HFF-Myc (cell line): ENCODE data around the gene KRTAP3-1.

Source experiments
- DNase-seq: peaks from one replicate; pipeline ENCODE4 v3.0.0-alpha.2; 2011; ENCODE audit warnings: low read depth; ENCODE audit errors: extremely low read depth
- H3K4me3 ChIP-seq: replicated peaks from 2 replicates; pipeline ENCODE4 v1.5.1; 2011; ENCODE audit warnings: low read depth, mild to moderate bottlenecking, control low read depth, low read length
- CTCF ChIP-seq: IDR thresholded peaks from 2 replicates; pipeline ENCODE4 v1.5.1; 2012; ENCODE audit warnings: mild to moderate bottlenecking, low read depth, low read length, control low read depth; ENCODE audit errors: missing control alignments

Gene KRTAP3-1

GRCh38 chr17:40975516-40975915, 33.4 kb downstream of the KRTAP3-1 start:
- no peak for TF ChIP-seq CTCF
- no peak for DNase-seq

GRCh38 chr17:40974366-40974765, 34.6 kb downstream of the KRTAP3-1 start:
- no peak overlapping the region for H3K4me3 ChIP-seq
- no peak for TF ChIP-seq CTCF
- DNase-seq: no peak

More at GRCh38 chr17:40975516-40975915, 33.4 kb downstream of the KRTAP3-1 start:
- H3K4me3 ChIP-seq: no peak overlapping the region

- TF ChIP-seq CTCF: no peak
- H3K4me3 ChIP-seq: no peak overlapping the region
These were observed 41.3 kb downstream of the KRTAP3-1 start for GRCh38 chr17:40967582-40967981.

GRCh38 chr17:40966848-40967247, 42.1 kb downstream of the KRTAP3-1 start, which contains the start of gene KRT39:
Gene KRT39 (minus strand): TSS chr17:40966948. CDS start chr17:40966856, 92 bp downstream.
- no peak for TF ChIP-seq CTCF
- no peak for DNase-seq
- no peak within 1 kb of the TSS for H3K4me3 ChIP-seq

More at GRCh38 chr17:40967582-40967981, 41.3 kb downstream of the KRTAP3-1 start:
- no peak for DNase-seq

DNA sequence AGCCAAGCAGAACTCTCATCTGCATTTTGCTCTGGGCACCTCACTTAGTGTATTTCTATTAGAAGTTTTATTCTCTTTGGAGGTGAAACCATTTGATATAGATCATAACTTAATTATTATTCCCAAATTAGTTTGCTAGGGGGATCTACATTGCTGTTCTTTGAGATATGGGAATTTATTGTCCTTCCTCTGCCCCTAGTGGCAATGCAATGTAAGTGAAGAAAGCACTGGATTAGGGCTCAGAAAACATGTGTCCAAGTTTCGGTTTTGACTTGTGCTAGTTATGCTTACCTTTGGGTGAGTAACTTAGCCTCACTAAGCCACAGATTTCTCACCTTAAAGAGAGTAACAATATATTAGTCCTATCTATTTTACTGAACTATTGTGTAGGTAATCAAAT, 45.1 kb downstream of the KRTAP3-1 start:
- DNase-seq: no peak
- peak; percentile 53 for TF ChIP-seq CTCF
- H3K4me3 ChIP-seq: no peak overlapping the region

GRCh38 chr17:40962059-40962561, 46.8 kb downstream of the KRTAP3-1 start:
- H3K4me3 ChIP-seq: no peak overlapping the region
- no peak for TF ChIP-seq CTCF
- no peak for DNase-seq

DNA sequence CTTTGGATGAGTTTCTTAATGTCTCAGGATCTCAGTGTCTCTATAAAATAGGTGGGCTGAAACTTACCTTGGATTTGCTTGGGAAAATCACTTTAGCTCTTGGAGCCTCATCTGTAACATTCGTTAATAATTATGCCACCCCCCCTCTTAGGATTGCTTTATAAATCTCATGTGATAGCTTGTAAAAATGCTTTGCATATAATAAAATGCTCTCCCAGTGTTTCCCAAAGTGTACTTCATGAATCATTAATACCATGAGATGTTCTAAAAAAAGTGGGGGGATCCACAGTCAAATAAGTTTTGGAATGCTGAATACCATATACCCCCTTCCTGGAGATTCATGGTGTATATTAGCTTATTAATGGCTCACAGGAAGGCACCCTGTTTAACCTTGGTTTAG, 47.3 kb downstream of the KRTAP3-1 start:
- no peak overlapping the region for H3K4me3 ChIP-seq
- no peak for DNase-seq

More for the DNA sequence above, 47.3 kb downstream of the KRTAP3-1 start:
- no peak for TF ChIP-seq CTCF
